Measurements from ENCODE around the gene CHAC1. TPM values are rescaled to one million over a fixed set of nuclear protein-coding genes. Genes with fewer than 3 reads are reported as not detected.
A peak's percentile ranks its signal among the peaks of the same experiment; 100 is the strongest.

The CHAC1 gene
- total RNA-seq, 2 donors from 2014 or later, result 0.18 to 2.7 TPM

- WGBS, result 7% methylated on average over 24 of the region's 24 CpGs
- intact Hi-C loops (cut with DNase I), result no loop called here
- Histone ChIP-seq H3K4me1 (replicated peaks) (peaks cover 26% of the 10 kb centered on the region), H3K27ac (no peak overlapping the region), H3K36me3 (no peaks in the 10 kb centered on the region), H3K9me3 (no peaks in the 10 kb centered on the region), H3K27me3 (replicated peaks; ENCODE audit: insufficient read depth) (peaks cover 15% of the 10 kb centered on the region), H3K4me3 (peak overlapping the region; percentile 33 to 35)
- no peak for TF ChIP-seq POLR2A (IDR thresholded peaks at IDR 0.05)
- TF ChIP-seq POLR2AphosphoS5 (IDR thresholded peaks at IDR 0.05), result no peak
- no peak for TF ChIP-seq CTCF (IDR thresholded peaks at IDR 0.05)
- DNase-seq (ENCODE audit: low spot score), result no peak
Observed at GRCh38 chr15:40927495-40927872, 25.8 kb upstream of the CHAC1 start.

- H3K9me3 ChIP-seq, result no peaks in the 10 kb centered on the region
- peaks cover 15% of the 10 kb centered on the region for H3K27me3 ChIP-seq (replicated peaks; ENCODE audit: insufficient read depth)
- no peaks in the 10 kb centered on the region for H3K36me3 ChIP-seq
- WGBS, result under 1% methylated on average over 60 of the region's 68 CpGs
- H3K27ac ChIP-seq, result no peak overlapping the region
- intact Hi-C loops (cut with DNase I), result no loop called here
- peaks cover 26% of the 10 kb centered on the region for H3K4me1 ChIP-seq (replicated peaks)
- DNase-seq (ENCODE audit: low spot score), result no peak
- peak overlapping the region; percentile 33 to 35 for H3K4me3 ChIP-seq
- no peak for TF ChIP-seq CTCF (IDR thresholded peaks at IDR 0.05)
- no peak for TF ChIP-seq POLR2AphosphoS5 (IDR thresholded peaks at IDR 0.05)
- no peak for TF ChIP-seq POLR2A (IDR thresholded peaks at IDR 0.05)
Observed at GRCh38 chr15:40927873-40928806, 25.1 kb upstream of the CHAC1 start.

GRCh38 chr15:40928821-40929659, 24.2 kb upstream of the CHAC1 start, which contains the start of gene DLL4:
DLL4 (plus strand) TSS chr15:40929340; CDS start chr15:40929669, 329 bp downstream.
- Histone ChIP-seq H3K27ac (peak within 1 kb of the TSS in 1 of 2 donors; percentile 22), H3K36me3 (no peaks in the 10 kb centered on the region), H3K27me3 (replicated peaks; ENCODE audit: insufficient read depth) (peaks cover 15% of the 10 kb centered on the region), H3K9me3 (no peaks in the 10 kb centered on the region), H3K4me3 (peak within 1 kb of the TSS; percentile 33 to 35), H3K4me1 (replicated peaks) (peaks cover 26% of the 10 kb centered on the region)
- TF ChIP-seq POLR2A (IDR thresholded peaks at IDR 0.05) (no peak), CTCF (IDR thresholded peaks at IDR 0.05) (peak in 1 of 4 experiments; percentile 23), POLR2AphosphoS5 (IDR thresholded peaks at IDR 0.05) (peak; percentile 31)
- intact Hi-C loops (cut with DNase I), result no loop called here
- DNase-seq (ENCODE audit: low spot score), result peak; percentile 55
- under 1% methylated on average over 46 of the region's 71 CpGs for WGBS

GRCh38 chr15:40929660-40930429, 23.4 kb upstream of the CHAC1 start:
- 1% methylated on average over 35 of the region's 56 CpGs for WGBS
- TF ChIP-seq POLR2AphosphoS5 (IDR thresholded peaks at IDR 0.05) (no peak), POLR2A (IDR thresholded peaks at IDR 0.05) (no peak), CTCF (IDR thresholded peaks at IDR 0.05) (no peak)
- Histone ChIP-seq H3K4me1 (replicated peaks) (peaks cover 26% of the 10 kb centered on the region), H3K9me3 (no peaks in the 10 kb centered on the region), H3K4me3 (peak overlapping the region; percentile 33 to 35), H3K27ac (peak overlapping the region in 1 of 2 donors; percentile 22), H3K36me3 (no peaks in the 10 kb centered on the region), H3K27me3 (replicated peaks; ENCODE audit: insufficient read depth) (peaks cover 15% of the 10 kb centered on the region)
- DNase-seq (ENCODE audit: low spot score), result peak; percentile 39
- intact Hi-C loops (cut with DNase I), result no loop called here
